Keratinocyte (primary cell): ENCODE measurements around the gene LIN9. TPM values are rescaled to one million over a fixed set of nuclear protein-coding genes. Genes with fewer than 3 reads are reported as not detected.

Source experiments
- DNase-seq: peaks from one replicate; pipeline ENCODE4 v3.0.0-alpha.2; 2011; ENCODE audit warnings: low read depth, missing footprints, low spot score
- FAIRE-seq: peaks from 2 replicates; lab custom pipeline; 2011; peaks lifted over from hg19 to GRCh38; lab: Jason Lieb, UNC
- H2AFZ ChIP-seq: 2 replicates; pipeline ENCODE4 v1.6.0; 2012; ENCODE audit warnings: low read length, control low read depth, inconsistent platforms; ENCODE audit not compliant: control insufficient read depth
- H3K27ac ChIP-seq: 2 replicates; pipeline ENCODE4 v1.5.1; 2011; ENCODE audit warnings: low read length; ENCODE audit not compliant: control insufficient read depth, insufficient read depth
- H3K27me3 ChIP-seq: 3 replicates; pipeline ENCODE4 v1.6.0; 2011; ENCODE audit warnings: low read length; ENCODE audit not compliant: control insufficient read depth, insufficient read depth; ENCODE audit errors: extremely low read depth
- H3K36me3 ChIP-seq, 2 experiments: 2 replicates in 1 of 2; 3 replicates in 1 of 2; pipeline ENCODE4 v1.5.1; 2011; ENCODE audit warnings: low read length in 2 of 2, mild to moderate bottlenecking in 1 of 2; ENCODE audit not compliant: control insufficient read depth in 2 of 2, insufficient read depth in 2 of 2; ENCODE audit errors: extremely low read depth in 1 of 2
- H3K4me1 ChIP-seq: 3 replicates; pipeline ENCODE4 v1.5.1; 2011; ENCODE audit warnings: low read length; ENCODE audit not compliant: control insufficient read depth, insufficient read depth; ENCODE audit errors: extremely low read depth
- H3K4me2 ChIP-seq: 3 replicates; pipeline ENCODE4 v1.6.0; 2011; ENCODE audit warnings: low read depth, low read length; ENCODE audit not compliant: control insufficient read depth, insufficient read depth; ENCODE audit errors: extremely low read depth
- H3K4me3 ChIP-seq, 3 experiments: fragments of 200-600 bp in 1 of 3; sonication (generic) in 1 of 3; 2 replicates in 2 of 3; 3 replicates in 1 of 3; pipeline ENCODE4 v1.5.1; 2011 to 2016; ENCODE audit warnings: low read length in 3 of 3, mild to moderate bottlenecking in 3 of 3, control low read depth in 2 of 3, inconsistent platforms in 1 of 3, low read depth in 1 of 3, mixed read lengths in 1 of 3, mixed run types in 1 of 3, moderate library complexity in 1 of 3; ENCODE audit not compliant: control insufficient read depth in 2 of 3, insufficient read depth in 2 of 3; ENCODE audit errors: extremely low read depth in 1 of 3
- H3K79me2 ChIP-seq: 2 replicates; pipeline ENCODE4 v1.6.0; 2012; ENCODE audit warnings: low read length; ENCODE audit not compliant: control insufficient read depth, insufficient read depth
- H3K9ac ChIP-seq: 3 replicates; pipeline ENCODE4 v1.6.0; 2011; ENCODE audit warnings: low read length; ENCODE audit not compliant: control insufficient read depth, insufficient read depth; ENCODE audit errors: extremely low read depth
- H3K9me1 ChIP-seq: 3 replicates; pipeline ENCODE4 v1.6.0; 2011; ENCODE audit warnings: low read length; ENCODE audit not compliant: control insufficient read depth, insufficient read depth; ENCODE audit errors: extremely low read depth
- H3K9me3 ChIP-seq: 2 replicates; pipeline ENCODE4 v1.5.1; 2012; ENCODE audit warnings: low read depth, low read length; ENCODE audit not compliant: control insufficient read depth
- H4K20me1 ChIP-seq: 3 replicates; pipeline ENCODE4 v1.6.0; 2011; ENCODE audit warnings: low read length; ENCODE audit not compliant: control insufficient read depth, insufficient read depth; ENCODE audit errors: extremely low read depth
- EZH2 ChIP-seq: IDR thresholded peaks from one replicate; pipeline ENCODE4 v1.6.1; 2012; ENCODE audit warnings: inconsistent platforms, mild to moderate bottlenecking, low read length, moderate library complexity
- dilution Hi-C: fragments of 300-500 bp; cut with MboI; formaldehyde crosslinking; loops from one replicate; pipeline ENCODE4 v1.7.0; 2020; ENCODE audit warnings: low sequenced_read_pairs; ENCODE audit not compliant: extremely low pct_ligation_motif_present
- polyA plus RNA-seq, 5 experiments: library from polyadenylated mRNA; depleted of rRNA in 3 of 5; stranded (reverse) in 3 of 5; stranded (forward) in 1 of 5; unstranded in 1 of 5; fragments of >200 nt; gene quantifications; 1 replicate in 1 of 5; 2 replicates in 3 of 5; 3 replicates in 1 of 5; pipeline versions ENCODE4 v1.2.1 to v1.2.3, GENCODE V29; 2011 to 2012; ENCODE audit warnings: missing spikeins in 2 of 5, low read depth in 1 of 5, low replicate concordance in 1 of 5
- TF ChIP-seq, protein P1 (sequence below), 3 experiments: IDR thresholded peaks in 1 of 3; conservative IDR thresholded peaks in 1 of 3; optimal IDR thresholded peaks in 1 of 3; 2 replicates in 2 of 3; 3 replicates in 1 of 3; pipeline versions ENCODE3 to v1.5.1; 2011; ENCODE audit warnings: low read length in 3 of 3, mild to moderate bottlenecking in 3 of 3, moderate library complexity in 2 of 3, control low read depth in 1 of 3, inconsistent platforms in 1 of 3; ENCODE audit not compliant: insufficient read depth in 2 of 3; ENCODE audit errors: extremely low read depth in 1 of 3

LIN9 gene
- polyA plus RNA-seq, 1 donor (not counting 4 experiments of a cell fraction or from before 2014, with no cell fraction given) = 5.6 TPM

DNA sequence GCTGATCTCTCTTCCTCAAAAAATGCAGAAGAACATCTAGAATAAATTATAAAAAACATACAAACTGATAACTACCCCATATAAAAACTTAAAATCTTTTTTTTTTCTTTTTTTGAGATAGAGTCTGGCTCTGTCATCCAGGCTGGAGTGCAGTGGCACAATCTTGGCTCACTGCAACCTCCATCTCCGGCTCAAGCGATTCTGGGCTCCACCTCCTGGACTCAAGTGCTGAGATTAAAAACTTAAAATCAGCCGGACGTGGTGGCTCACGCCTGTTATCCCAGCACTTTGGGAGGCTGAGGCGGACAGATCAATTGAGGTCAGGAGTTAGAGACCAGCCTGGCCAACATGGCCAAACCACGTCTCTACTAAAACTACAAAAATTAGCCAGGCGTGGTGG is 31.1 kb downstream of the LIN9 start:
- Histone ChIP-seq H3K27me3 (no peaks in the 10 kb centered on the region), H2AFZ (no peak overlapping the region), H3K4me2 (no peak overlapping the region), H4K20me1 (no peaks in the 10 kb centered on the region), H3K9ac (no peak overlapping the region), H3K36me3 (peaks cover 0 to 3% of the 10 kb centered on the region in 2 experiments), H3K9me3 (no peaks in the 10 kb centered on the region), H3K4me1 (peaks cover under 1% of the 10 kb centered on the region), H3K27ac (no peak overlapping the region), H3K4me3 (no peak overlapping the region), H3K9me1 (no peaks in the 10 kb centered on the region), H3K79me2 (no peaks in the 10 kb centered on the region)
- no peak for DNase-seq
- no peak for TF ChIP-seq EZH2
- TF ChIP-seq, protein P1, sequence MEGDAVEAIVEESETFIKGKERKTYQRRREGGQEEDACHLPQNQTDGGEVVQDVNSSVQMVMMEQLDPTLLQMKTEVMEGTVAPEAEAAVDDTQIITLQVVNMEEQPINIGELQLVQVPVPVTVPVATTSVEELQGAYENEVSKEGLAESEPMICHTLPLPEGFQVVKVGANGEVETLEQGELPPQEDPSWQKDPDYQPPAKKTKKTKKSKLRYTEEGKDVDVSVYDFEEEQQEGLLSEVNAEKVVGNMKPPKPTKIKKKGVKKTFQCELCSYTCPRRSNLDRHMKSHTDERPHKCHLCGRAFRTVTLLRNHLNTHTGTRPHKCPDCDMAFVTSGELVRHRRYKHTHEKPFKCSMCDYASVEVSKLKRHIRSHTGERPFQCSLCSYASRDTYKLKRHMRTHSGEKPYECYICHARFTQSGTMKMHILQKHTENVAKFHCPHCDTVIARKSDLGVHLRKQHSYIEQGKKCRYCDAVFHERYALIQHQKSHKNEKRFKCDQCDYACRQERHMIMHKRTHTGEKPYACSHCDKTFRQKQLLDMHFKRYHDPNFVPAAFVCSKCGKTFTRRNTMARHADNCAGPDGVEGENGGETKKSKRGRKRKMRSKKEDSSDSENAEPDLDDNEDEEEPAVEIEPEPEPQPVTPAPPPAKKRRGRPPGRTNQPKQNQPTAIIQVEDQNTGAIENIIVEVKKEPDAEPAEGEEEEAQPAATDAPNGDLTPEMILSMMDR (optimal IDR thresholded peaks at IDR 0.05 in 1 of 3, IDR thresholded peaks at IDR 0.05 in 1 of 3, conservative IDR thresholded peaks at IDR 0.05 in 1 of 3; ENCODE audit: extremely low read depth in 1 of 3, insufficient read depth in 2 of 3, low read length in 3 of 3) = no peak
- dilution Hi-C loops = no loop called here
- no peak for FAIRE-seq

DNA sequence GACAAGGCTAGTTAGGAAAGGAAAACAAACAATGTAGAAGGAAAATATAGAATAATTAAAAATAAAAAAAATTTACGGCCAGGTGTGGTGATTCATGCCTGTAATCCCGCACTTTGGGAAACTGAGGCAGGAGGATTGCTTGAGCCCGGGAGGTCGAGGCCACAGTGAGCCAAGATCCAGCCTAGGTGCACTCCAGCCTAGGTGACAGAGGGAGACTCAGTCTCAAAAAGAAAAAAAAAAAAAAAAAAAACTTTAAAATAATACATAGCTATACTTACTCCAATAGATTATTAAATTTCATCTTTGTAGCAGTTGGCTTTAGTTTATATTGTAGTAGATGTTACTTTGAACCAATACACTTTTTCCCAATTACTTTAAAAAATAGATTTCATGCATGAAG is 32.0 kb downstream of the LIN9 start:
- Histone ChIP-seq H3K9me1 (no peaks in the 10 kb centered on the region), H3K79me2 (no peaks in the 10 kb centered on the region), H3K27ac (no peak overlapping the region), H3K4me2 (no peak overlapping the region), H3K9ac (no peak overlapping the region), H3K36me3 (peaks cover 0 to 3% of the 10 kb centered on the region in 2 experiments), H3K4me3 (no peak overlapping the region), H3K27me3 (no peaks in the 10 kb centered on the region), H3K4me1 (peaks cover 4% of the 10 kb centered on the region), H2AFZ (no peak overlapping the region), H3K9me3 (no peaks in the 10 kb centered on the region), H4K20me1 (no peaks in the 10 kb centered on the region)
- TF ChIP-seq EZH2 = no peak
- TF ChIP-seq, protein P1 (optimal IDR thresholded peaks at IDR 0.05 in 1 of 3, IDR thresholded peaks at IDR 0.05 in 1 of 3, conservative IDR thresholded peaks at IDR 0.05 in 1 of 3; ENCODE audit: extremely low read depth in 1 of 3, insufficient read depth in 2 of 3, low read length in 3 of 3) = no peak
- DNase-seq (no peak), FAIRE-seq (no peak)
- dilution Hi-C loops = no loop called here
